Caco-2 (cell line): ENCODE data around the gene OAF. TPM values are rescaled to one million over a fixed set of nuclear protein-coding genes. Genes with fewer than 3 reads are reported as not detected.

Source experiments
- BruUV-seq: library from RNA; stranded (reverse); fragments of 400-500 nt; replicated peaks from 2 replicates; lab custom pipeline; 2021; lab: Mats Ljungman, UMichigan
- CTCF ChIA-PET: fragments of 300-600 bp; sonication (Branson Sonifier 250); formaldehyde crosslinking; loops from one replicate; lab custom pipeline; 2022; ENCODE audit warnings: antibody characterized with exemption; lab: Charles Lee
- POLR2A ChIA-PET: fragments of 300-600 bp; sonication (Branson Sonifier 250); formaldehyde crosslinking; loops from one replicate; lab custom pipeline; 2022; ENCODE audit warnings: antibody characterized with exemption; lab: Charles Lee
- DNase-seq, 2 experiments: peaks; one replicate each; pipeline versions ENCODE4 v3.0.0 to v3.0.0-alpha.2; 2020 to 2022
- H3K27me3 ChIP-seq: replicated peaks from 2 replicates; pipeline ENCODE4 v1.6.0; 2011; ENCODE audit warnings: low read length; ENCODE audit not compliant: control insufficient read depth, insufficient read depth
- H3K36me3 ChIP-seq: 2 replicates; pipeline ENCODE4 v1.5.1; 2011; ENCODE audit warnings: low read length; ENCODE audit not compliant: control insufficient read depth, insufficient read depth
- H3K4me1 ChIP-seq: fragments of 250-450 bp; sonication (Bioruptor Pico); 2 replicates; pipeline ENCODE4 v1.5.1; 2020; ENCODE audit warnings: mild to moderate bottlenecking
- H3K4me3 ChIP-seq: 2 replicates; pipeline ENCODE4 v1.5.1; 2011; ENCODE audit warnings: low read depth, mild to moderate bottlenecking, control low read depth, low read length
- H3K9me3 ChIP-seq: fragments of 250-450 bp; sonication (Bioruptor Pico); 2 replicates; pipeline ENCODE4 v1.5.1; 2020; ENCODE audit warnings: mild to moderate bottlenecking, moderate library complexity
- H3K27ac Mint-ChIP-seq: one replicate; pipeline ENCODE4 v1.8.0; 2022; ENCODE audit warnings: mixed read lengths; ENCODE audit not compliant: unreplicated experiment
- H3K27me3 Mint-ChIP-seq: one replicate; pipeline ENCODE4 v1.8.0; 2022; ENCODE audit warnings: mixed read lengths; ENCODE audit not compliant: insufficient read depth, unreplicated experiment
- H3K36me3 Mint-ChIP-seq: one replicate; pipeline ENCODE4 v1.8.0; 2022; ENCODE audit warnings: mild to moderate bottlenecking, mixed read lengths; ENCODE audit not compliant: insufficient read depth, unreplicated experiment
- H3K4me1 Mint-ChIP-seq: one replicate; pipeline ENCODE4 v1.8.0; 2022; ENCODE audit warnings: low read depth, mixed read lengths; ENCODE audit not compliant: unreplicated experiment
- H3K4me3 Mint-ChIP-seq: one replicate; pipeline ENCODE4 v1.8.0; 2022; ENCODE audit warnings: mild to moderate bottlenecking, moderate library complexity, mixed read lengths; ENCODE audit not compliant: unreplicated experiment
- H3K9me3 Mint-ChIP-seq: one replicate; pipeline ENCODE4 v1.8.0; 2022; ENCODE audit warnings: mixed read lengths; ENCODE audit not compliant: unreplicated experiment
- CTCF ChIP-seq, 2 experiments: fragments of 200-600 bp in 1 of 2; IDR thresholded peaks; 1 replicate in 1 of 2; 2 replicates in 1 of 2; pipeline versions ENCODE4 v1.5.1 to v1.8.0; 2011 to 2022; ENCODE audit warnings: antibody characterized with exemption in 1 of 2, control low read depth in 1 of 2, inconsistent platforms in 1 of 2, low read depth in 1 of 2, low read length in 1 of 2, mild to moderate bottlenecking in 1 of 2, moderate library complexity in 1 of 2; ENCODE audit not compliant: insufficient read depth in 1 of 2, severe bottlenecking in 1 of 2, unreplicated experiment in 1 of 2
- intact Hi-C: fragments of 100-400 bp; cut with micrococcal nuclease; formaldehyde crosslinking; loops from one replicate; pipeline ENCODE4 v1.10.0; 2022; ENCODE audit not compliant: unreplicated experiment
- total RNA-seq: library from RNA; stranded (reverse); gene quantifications from 2 replicates; pipeline ENCODE4 v1.2.3, GENCODE V29; 2022

OAF gene
- total RNA-seq, 1 experiment from 2014 or later, result 31.3 TPM

DNA sequence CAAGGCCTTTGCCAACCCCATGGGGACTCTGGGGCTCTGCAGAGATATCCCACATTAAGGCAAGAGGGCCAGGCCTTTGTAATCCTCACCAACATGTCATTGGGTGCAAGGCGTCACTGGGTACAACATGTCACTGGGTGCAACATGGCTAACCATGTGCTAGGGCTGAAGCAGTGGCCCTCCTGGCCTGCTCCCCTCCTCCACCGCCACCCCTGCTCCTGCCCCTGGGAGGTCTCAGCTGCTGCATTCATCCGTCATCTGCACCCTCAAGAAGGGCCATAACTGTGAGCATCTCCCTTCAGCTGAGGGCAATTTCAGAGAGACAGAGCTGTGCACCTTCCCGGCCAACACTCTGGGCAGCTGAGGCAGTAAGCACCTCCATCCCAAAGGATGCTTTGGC, 16.7 kb upstream of the OAF start:
- ChIA-PET POLR2A (no interaction called here), CTCF (no interaction called here)
- no peaks in the 10 kb centered on the region for H3K36me3 ChIP-seq
- intact Hi-C loops, result no loop called here
- H3K4me1 ChIP-seq, result peaks cover 13% of the 10 kb centered on the region; the same call in 1 of the 2 replicates
- Mint-ChIP-seq H3K27me3 (no peaks in the 10 kb centered on the region), H3K27ac (no peak overlapping the region), H3K9me3 (no peaks in the 10 kb centered on the region), H3K36me3 (no peaks in the 10 kb centered on the region), H3K4me1 (peaks cover 9% of the 10 kb centered on the region), H3K4me3 (no peak overlapping the region)
- BruUV-seq, result no TSS peak
- no peak for TF ChIP-seq CTCF (IDR thresholded peaks at IDR 0.05; ENCODE audit: insufficient read depth in 1 of 2, low read depth in 1 of 2, low read length in 1 of 2, severe bottlenecking in 1 of 2, unreplicated experiment in 1 of 2)
- H3K9me3 ChIP-seq, result peaks cover 5% of the 10 kb centered on the region
- H3K27me3 ChIP-seq, result no peaks in the 10 kb centered on the region
- no peak for DNase-seq
- H3K4me3 ChIP-seq, result no peak overlapping the region

DNA sequence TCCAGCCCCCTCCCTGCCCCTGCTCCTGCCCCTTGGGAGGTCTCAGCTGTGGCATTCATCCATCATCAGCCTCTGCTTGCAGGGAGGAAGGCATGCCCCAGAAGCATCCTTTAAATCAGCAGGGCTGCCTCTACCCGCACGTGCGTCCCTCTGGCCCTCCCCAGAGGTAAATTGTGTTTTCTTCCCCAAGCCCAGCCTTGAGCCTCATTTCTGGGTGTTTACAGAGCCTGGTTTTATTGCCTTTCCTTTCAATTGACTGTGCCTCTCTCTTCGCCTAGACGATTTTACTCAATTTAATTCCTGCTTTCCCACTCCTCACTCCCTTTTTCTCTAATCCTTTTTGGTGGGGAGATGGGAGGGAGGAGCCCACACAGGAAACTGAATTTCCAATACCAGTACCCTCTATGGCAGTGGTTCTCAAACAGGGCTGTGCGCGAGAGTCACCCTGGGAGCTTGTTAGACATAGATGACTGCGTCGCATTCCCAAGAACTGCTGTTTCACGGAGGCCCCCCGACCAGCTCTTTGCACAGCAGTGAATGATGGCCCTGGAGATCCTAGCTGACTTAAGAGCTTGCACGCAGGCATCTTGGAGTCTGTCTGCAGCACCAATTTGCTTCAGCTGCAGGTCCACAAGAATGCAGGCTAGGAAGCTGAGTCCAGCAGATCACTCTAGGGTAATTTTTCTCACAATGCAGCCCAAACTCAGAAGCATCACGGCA, 15.1 kb upstream of the OAF start:
- POLR2A ChIA-PET, result interaction anchor here (0.6 kb wide), 1 partner anchor 247 kb away, joined by 3 read pairs; no protein-coding TSS in a partner anchor
- Histone ChIP-seq H3K36me3 (no peaks in the 10 kb centered on the region), H3K4me3 (no peak overlapping the region), H3K9me3 (no peaks in the 10 kb centered on the region), H3K4me1 (peaks cover 6% of the 10 kb centered on the region; the same call in 1 of the 2 replicates), H3K27me3 (no peaks in the 10 kb centered on the region)
- H3K27me3 Mint-ChIP-seq, result no peaks in the 10 kb centered on the region
- no peak for DNase-seq
- no peak for TF ChIP-seq CTCF (IDR thresholded peaks at IDR 0.05; ENCODE audit: insufficient read depth in 1 of 2, low read depth in 1 of 2, low read length in 1 of 2, severe bottlenecking in 1 of 2, unreplicated experiment in 1 of 2)
- H3K4me3 Mint-ChIP-seq, result no peak overlapping the region
- no TSS peak for BruUV-seq
- no peaks in the 10 kb centered on the region for H3K36me3 Mint-ChIP-seq
- H3K9me3 Mint-ChIP-seq, result no peaks in the 10 kb centered on the region
- CTCF ChIA-PET, result interaction anchor here (0.6 kb wide), 1 partner anchor 56 kb away, joined by 3 read pairs; no protein-coding TSS in a partner anchor
- H3K4me1 Mint-ChIP-seq, result peaks cover 9% of the 10 kb centered on the region
- intact Hi-C loops, result no loop called here
- H3K27ac Mint-ChIP-seq, result no peak overlapping the region

- no peaks in the 10 kb centered on the region for H3K36me3 ChIP-seq
- no peaks in the 10 kb centered on the region for H3K36me3 Mint-ChIP-seq
- BruUV-seq, result no TSS peak
- no peaks in the 10 kb centered on the region for H3K9me3 ChIP-seq
- ChIA-PET POLR2A (no interaction called here), CTCF (interaction anchor here (0.6 to 1.0 kb wide), 2 partner anchors 107 to 550 kb away, joined by 3 to 8 read pairs; no protein-coding TSS in a partner anchor)
- peaks cover 9% of the 10 kb centered on the region for H3K4me1 Mint-ChIP-seq
- no peaks in the 10 kb centered on the region for H3K27me3 ChIP-seq
- no peak for DNase-seq
- no peak overlapping the region for H3K4me3 ChIP-seq
- no peak for TF ChIP-seq CTCF (IDR thresholded peaks at IDR 0.05; ENCODE audit: insufficient read depth in 1 of 2, low read depth in 1 of 2, low read length in 1 of 2, severe bottlenecking in 1 of 2, unreplicated experiment in 1 of 2)
- H3K9me3 Mint-ChIP-seq, result no peaks in the 10 kb centered on the region
- H3K4me1 ChIP-seq, result peaks cover 9% of the 10 kb centered on the region
- no peak overlapping the region for H3K27ac Mint-ChIP-seq
- no peaks in the 10 kb centered on the region for H3K27me3 Mint-ChIP-seq
- H3K4me3 Mint-ChIP-seq, result no peak overlapping the region
- intact Hi-C loops, result no loop called here
Observed at GRCh38 chr11:120196826-120197225, 14.0 kb upstream of the OAF start.
